ENCODE measurements around the gene COL6A1.
"Not testable (repeated sequence)": the region's sequence is repeated elsewhere in the genome, so short reads cannot be mapped to it uniquely, and the experiment has no call there.

The COL6A1 gene

GRCh38 chr21:46045154-46045553, 63.6 kb downstream of the COL6A1 start:
- in situ Hi-C loops (cut with MboI; ENCODE audit: low sequenced_read_pairs) = no loop called here

- in situ Hi-C loops (cut with MboI; ENCODE audit: low sequenced_read_pairs) = no loop called here
These were observed 64.9 kb downstream of the COL6A1 start for GRCh38 chr21:46046471-46046870.

- in situ Hi-C loops (cut with MboI; ENCODE audit: low sequenced_read_pairs) = not testable (repeated sequence)
These were observed 65.3 kb downstream of the COL6A1 start for GRCh38 chr21:46046906-46047305.

GRCh38 chr21:46048926-46049889, 67.6 kb downstream of the COL6A1 start:
- in situ Hi-C loops (cut with MboI; ENCODE audit: low sequenced_read_pairs) = no loop called here

GRCh38 chr21:46049890-46050667, 68.5 kb downstream of the COL6A1 start:
- in situ Hi-C loops (cut with MboI; ENCODE audit: low sequenced_read_pairs) = no loop called here

- in situ Hi-C loops (cut with MboI; ENCODE audit: low sequenced_read_pairs) = no loop called here
These were observed 69.3 kb downstream of the COL6A1 start for GRCh38 chr21:46050668-46051378.

GRCh38 chr21:46051379-46051770, 69.8 kb downstream of the COL6A1 start:
- in situ Hi-C loops (cut with MboI; ENCODE audit: low sequenced_read_pairs) = no loop called here

GRCh38 chr21:46051821-46052675, 70.5 kb downstream of the COL6A1 start:
- in situ Hi-C loops (cut with MboI; ENCODE audit: low sequenced_read_pairs) = no loop called here

- in situ Hi-C loops (cut with MboI; ENCODE audit: low sequenced_read_pairs) = no loop called here
These were observed 71.4 kb downstream of the COL6A1 start for GRCh38 chr21:46052703-46053651.

GRCh38 chr21:46054031-46054430, 72.5 kb downstream of the COL6A1 start:
- in situ Hi-C loops (cut with MboI; ENCODE audit: low sequenced_read_pairs) = no loop called here

GRCh38 chr21:46054451-46054881, 72.9 kb downstream of the COL6A1 start:
- in situ Hi-C loops (cut with MboI; ENCODE audit: low sequenced_read_pairs) = no loop called here

Measured in HL-60/S4 treated with phorbol 12-myristate 13-acetate at 8.2 ng/mL for 4 days and 3 days (cell line).